ENCODE results near the gene MARCHF10.

DNA sequence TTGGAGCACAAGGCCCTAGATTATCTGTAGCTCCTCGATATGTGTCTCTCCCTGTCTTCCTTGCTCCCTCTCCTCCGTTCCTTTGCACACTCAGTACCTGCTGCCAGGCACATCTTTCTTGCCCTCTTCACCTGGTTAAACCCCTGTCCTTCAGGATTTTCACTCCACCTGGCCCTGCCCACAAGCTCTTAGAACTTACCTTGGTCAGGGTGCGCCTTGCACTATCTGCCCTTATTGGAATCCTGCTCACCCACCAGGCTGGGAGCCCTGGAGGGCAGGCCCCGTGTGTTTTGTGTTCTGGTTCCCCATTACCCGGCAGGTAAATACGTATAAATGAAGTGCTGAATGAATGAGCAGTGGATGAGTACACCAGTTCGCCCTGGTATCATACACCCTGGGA is 54.6 kb downstream of the MARCHF10 start:
- TF ChIP-seq, protein P1, sequence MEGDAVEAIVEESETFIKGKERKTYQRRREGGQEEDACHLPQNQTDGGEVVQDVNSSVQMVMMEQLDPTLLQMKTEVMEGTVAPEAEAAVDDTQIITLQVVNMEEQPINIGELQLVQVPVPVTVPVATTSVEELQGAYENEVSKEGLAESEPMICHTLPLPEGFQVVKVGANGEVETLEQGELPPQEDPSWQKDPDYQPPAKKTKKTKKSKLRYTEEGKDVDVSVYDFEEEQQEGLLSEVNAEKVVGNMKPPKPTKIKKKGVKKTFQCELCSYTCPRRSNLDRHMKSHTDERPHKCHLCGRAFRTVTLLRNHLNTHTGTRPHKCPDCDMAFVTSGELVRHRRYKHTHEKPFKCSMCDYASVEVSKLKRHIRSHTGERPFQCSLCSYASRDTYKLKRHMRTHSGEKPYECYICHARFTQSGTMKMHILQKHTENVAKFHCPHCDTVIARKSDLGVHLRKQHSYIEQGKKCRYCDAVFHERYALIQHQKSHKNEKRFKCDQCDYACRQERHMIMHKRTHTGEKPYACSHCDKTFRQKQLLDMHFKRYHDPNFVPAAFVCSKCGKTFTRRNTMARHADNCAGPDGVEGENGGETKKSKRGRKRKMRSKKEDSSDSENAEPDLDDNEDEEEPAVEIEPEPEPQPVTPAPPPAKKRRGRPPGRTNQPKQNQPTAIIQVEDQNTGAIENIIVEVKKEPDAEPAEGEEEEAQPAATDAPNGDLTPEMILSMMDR (conservative IDR thresholded peaks at IDR 0.05; ENCODE audit: low read depth, low read length), result no peak
- TF ChIP-seq EZH2phosphoT487 (IDR thresholded peaks at IDR 0.05; ENCODE audit: borderline replicate concordance, low read length), result no peak
- TF ChIP-seq EZH2 (IDR thresholded peaks at IDR 0.05; ENCODE audit: low read length, unreplicated experiment), result no peak

Data from PC-3 (cell line).